Activated CD4-positive, alpha-beta T cell treated with anti-CD3 and anti-CD28 coated beads for 4 hours (primary cell): ENCODE data around the gene TNFAIP2.
"Not testable (repeated sequence)": the region's sequence is repeated elsewhere in the genome, so short reads cannot be mapped to it uniquely, and the experiment has no call there.

ENCODE experiments used
- DNase-seq, 2 donors: peaks; one replicate each; pipeline ENCODE4 v3.0.0-alpha.2; 2020

Gene TNFAIP2

DNA sequence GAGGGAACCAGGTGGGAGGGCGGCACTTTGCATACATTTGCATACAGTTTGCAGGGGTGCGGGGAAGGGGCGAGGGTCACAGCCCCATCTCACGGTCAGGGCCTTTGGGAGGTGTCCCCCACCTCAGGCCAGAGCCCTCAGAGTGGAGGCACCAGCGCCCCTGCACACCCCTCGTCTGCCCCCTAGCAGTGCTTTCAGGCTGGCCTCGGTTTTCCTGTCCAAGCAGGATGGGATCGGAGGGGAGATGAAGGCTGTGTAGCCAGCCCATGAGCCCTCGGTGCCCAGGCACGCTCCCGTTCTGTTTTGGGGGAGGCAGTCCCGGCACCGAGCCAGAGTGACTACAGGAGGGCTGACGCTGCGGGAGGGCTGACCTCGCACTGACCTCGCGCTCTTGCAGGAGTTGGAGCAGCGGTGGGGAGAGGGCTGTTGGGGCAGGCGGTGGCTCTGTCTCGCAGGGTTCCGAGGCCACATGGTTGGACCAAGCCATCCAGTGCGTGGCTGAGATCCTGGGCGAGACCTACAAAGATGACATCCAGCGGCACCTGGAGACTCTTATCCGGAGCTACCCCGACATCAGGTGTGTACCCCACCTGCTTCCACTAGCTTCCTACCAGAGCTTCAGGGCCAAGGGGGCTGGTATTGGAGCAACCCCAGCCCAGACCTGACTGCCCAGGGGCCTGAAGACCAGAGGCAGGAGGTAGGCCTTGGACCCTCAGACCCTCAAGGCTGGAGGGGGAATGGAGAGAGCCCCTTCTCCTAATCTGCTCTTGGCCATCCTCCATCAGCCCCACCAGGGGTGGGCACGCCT lies 15.1 kb upstream of the TNFAIP2 start:
- DNase-seq, result no peak

DNA sequence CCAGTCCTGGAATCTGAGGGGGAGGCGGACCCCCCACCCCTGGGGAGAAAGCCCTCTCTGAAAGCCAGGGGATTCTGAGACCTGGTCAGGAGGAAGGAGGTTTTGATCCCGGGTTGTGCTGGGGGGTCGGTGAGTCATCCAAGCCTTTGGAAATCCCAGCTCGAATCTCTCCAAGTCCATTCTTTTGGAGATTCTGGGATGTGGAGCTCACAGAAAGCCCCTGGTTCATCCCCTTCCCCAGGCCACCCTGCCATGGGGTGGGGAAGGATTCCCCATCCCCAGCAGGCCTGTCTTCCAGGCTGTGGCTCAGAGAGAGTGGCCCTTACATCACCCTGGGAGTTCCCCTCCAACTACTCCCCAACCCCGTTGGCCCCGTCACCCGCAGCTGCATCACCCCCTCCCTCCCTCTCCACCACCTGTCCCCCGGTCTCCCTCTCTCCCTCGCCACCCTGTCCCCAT lies 14.5 kb upstream of the TNFAIP2 start:
- peak in 1 of 2 donors; percentile 24 for DNase-seq

DNA sequence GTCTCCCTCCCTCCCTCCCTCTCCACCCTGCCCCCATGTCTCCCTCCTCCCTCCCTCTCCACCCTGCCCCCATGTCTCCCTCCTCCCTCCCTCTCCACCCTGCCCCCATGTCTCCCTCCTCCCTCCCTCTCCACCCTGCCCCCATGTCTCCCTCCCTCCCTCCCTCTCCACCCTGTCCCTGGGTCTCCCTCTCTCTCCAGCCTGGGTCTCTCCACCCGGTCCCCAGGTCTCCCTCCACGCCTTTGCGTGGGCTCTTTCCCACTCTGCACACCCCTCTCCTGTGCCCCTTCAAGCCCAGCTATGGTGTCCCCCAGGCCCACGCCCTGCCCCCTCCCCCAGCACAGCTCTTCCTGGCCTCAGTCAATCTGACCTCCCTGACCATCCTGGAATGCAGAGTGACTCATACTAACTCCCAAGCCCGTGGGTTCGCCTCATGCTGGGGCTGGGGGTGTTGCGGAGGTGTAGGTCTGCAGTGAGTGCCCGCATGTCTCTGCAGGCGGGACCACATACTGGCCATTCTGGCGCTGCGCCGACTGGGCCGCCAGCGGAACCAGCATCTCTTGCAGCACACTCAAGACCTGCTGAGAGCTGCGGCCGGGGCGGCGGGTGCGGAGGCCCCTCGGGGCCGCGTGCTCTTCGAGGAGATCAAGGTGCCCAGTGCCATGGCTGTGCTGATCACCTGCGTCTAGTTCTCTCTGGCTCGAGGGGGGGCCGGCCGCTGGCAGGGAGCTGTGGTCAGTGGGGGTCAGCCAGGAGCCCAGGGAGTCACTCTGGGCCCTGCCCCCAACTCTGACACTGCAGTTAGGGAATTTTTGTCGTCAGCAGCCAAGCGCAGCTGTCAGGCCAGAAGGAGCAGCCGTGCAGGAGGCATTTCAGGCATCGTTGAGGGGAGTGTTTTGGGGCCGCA lies 13.5 kb upstream of the TNFAIP2 start:
- DNase-seq, result no peak

DNA sequence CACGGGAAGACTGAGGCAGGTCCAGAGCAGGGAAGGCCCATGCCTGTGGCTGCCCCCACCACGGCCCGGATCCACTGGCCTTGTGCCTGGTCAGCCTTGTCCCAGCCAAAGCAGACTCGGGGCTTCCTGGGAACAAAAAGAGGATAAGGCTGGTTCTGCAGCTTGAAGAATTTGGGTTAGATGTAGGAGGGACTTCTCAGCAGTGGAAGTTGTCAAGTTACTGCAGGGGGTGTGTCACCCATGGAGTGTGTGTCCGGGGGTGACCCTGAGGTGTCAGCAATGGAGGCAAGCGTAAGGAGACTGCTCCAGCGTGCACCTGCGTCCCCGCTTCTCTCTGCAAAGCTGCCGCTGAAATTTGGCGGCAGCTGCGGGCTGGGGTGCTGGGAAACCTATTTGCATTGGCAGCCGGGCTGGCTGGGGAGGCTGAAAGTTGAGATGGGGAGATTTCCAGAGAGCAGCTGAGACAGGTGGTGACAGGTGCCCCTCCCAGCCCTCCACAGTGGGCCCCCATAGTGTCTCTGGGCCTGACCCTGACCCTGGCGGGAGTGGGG lies 12.5 kb upstream of the TNFAIP2 start:
- DNase-seq, result no peak

DNA sequence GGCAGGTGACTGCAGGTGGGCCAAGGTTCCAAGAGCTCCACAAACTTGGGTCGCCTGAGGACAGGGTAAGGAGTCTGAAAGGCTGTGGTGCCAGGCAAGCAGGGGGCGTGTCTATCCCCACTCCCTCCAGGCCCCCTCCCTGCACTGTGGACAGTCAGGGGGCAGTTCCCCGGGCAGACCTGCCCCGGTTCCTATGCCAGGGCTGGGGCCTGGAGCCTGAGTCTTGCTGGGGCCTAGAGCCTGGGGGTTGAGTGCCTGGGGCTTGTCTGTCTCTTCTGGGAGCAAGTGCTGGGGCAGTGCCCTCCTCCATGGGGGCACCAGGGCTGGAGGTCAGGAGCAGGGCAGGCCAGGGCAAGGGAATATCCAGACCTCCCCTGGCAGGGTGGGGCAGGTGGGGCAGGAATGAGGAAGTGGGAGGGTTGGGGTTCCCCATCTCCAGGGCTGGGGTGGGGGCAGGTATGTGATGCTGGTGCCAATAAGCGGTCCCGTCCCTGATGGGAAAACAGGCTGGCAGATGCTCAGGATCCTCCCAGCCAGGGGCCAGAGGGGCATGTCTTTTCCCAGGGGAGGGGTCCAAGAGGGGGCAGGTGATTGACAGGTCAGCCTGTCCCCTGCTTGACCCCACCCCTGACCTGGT lies 11.9 kb upstream of the TNFAIP2 start:
- DNase-seq, result no peak

DNA sequence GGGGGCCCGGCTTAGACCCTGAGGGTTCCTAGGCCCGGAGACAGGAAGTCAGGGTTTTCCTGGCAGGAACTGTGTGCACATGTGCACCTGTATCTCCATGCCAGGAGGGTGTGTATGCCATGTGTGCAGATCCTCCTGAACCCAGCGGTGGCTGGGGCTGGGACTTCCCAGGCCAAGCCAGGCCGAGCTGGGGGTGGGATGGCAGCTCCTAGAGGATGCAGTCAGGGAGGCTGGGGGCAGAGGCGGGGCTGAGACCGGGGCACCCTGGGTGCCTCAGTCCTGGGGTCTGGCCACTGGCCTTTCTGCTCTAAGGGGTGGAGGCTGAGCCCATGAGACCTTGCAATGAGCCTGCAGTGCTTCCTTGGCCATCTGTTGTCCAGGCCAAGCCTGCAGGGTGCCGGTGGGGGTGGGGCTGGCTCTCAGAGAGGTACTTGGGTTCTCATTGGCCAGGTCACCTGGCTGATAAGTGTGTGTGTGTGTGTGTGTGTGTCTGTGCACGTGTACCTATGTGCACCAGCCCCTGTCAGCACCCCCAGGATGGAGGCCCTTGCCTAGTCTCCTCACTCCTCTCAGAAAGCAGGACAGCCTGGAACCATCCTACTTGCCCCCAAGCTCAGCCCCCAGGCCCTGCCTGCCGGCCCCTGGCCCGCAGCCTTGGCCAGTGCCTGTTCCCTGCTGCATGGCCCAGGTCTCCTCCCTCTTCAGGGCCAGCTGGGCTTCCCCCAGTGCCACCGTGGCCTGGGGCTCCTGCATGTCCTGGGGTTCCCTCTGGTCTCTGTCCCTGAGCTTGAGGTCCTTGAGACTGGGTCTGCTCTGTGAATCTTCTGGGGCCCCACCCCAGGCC lies 10.6 kb upstream of the TNFAIP2 start:
- DNase-seq, result no peak

DNA sequence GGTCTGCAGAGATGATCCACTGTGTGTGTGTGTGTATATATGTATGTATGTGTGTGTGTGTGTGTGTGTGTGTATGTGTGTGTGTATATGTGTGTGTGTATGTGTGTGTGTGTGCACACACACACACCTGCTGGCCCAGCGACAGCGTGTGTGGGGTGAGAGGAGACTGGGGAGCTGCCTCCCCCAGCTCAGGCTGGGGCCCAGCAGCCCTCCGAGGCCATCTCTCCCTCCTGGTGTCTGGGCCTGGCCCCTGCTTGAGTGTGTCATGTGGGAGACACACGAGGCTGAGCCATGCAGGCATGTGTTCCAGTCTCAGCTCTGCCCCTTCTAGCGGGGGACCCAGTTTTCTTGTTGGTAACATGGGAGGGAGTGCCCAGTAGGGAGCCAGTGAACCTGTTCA lies 10.0 kb upstream of the TNFAIP2 start:
- DNase-seq, result no peak

DNA sequence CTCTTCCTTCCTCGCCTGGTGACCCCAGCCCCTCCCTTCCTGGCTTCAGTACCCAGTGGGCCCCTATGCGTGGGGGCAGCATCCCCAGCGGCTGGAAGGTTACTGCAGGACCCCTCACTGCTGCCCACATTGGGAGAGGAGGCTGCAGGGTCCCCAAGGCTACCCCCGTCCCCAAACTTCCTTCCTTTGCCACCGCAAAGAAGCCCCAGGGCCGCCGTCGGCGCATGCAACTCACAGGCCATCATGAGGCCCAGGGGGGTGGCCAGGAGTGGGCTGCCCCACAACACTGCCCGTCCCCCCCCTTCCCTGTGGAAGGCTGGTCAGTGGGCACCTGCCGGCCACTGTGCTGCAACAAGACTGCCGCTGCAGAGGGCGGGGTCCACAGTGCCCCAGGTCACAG lies 9.5 kb upstream of the TNFAIP2 start:
- no peak for DNase-seq

DNA sequence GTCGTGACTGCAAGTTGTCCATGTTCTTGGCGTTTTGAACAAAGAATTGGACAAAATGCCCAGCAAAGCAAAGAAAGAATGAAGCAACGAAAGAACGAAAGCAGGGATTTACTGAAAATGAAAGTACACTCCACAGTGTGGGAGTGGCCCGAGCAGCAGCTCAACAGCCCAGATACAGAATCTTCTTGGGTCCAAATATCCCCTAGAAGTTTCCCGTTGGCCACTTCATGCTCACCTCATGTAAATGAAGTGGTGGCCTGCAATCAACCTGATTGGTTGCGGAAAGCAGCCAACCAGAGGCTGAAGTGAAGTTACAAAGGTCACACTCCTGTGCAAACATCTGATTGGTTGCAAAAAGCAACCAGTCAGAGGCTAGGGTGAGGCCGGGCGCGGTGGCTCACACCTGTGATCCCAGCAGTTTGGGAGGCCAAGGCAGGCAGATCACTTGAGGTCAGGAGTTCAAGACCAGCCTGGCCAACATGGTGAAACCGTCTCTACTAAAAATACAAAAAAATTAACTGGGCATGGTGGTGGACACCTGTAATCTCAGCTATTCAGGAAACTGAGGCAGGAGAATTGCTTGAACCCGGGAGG lies 8.1 kb upstream of the TNFAIP2 start:
- DNase-seq, result not testable (repeated sequence)

DNA sequence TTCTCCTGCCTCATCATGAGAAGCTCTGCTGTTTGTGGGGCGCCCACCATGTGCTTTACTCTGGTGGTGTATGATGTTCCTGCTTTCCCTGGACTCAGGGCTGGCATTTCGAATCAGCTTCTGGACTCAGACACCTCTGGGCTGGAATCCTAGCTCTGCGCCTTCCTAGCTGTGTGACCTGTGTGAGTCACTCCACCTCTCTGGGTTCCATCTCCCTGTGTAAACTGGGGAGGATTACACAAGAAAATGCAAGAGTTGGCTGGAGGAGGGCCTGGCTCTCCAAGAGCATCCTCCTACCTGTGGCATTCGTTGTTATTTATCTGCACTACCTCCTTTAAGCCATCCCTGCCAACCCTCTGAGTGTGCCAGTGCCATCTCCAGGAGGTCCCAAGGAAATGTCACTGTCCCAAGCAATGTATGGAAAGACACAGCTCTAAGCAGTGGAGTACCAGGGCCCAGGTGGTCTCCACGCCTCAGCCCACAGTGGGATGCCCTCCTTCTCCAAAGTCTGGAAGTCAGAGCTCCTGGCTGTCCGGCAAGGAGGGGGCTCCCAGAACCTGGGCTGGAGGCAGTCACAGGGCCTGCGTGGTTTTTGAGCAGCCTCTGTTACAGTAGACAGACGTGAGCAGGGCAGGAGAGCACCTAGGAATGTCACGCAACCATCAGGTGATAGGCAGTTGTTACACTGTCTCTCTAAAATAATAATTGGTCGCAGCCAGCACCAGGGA lies 7.3 kb upstream of the TNFAIP2 start:
- DNase-seq, result no peak

DNA sequence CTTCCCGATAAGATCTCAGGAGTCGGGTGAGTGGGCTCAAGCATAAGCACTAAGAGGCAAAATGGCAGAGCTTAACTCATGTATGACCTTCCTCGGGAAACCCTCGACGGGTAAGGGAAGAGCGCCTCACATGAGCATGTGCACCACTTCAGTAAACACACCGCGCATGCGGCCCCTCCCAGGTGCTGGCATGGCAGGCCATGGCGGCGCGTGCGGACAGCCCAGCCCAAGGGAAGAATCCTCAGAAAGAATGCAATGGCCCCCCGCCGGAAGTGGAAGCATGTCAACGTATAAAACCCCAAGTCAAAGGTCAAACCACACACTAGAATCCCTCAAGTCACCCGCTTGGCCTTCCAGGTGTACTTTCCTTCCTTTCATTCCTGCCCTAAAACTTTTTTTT lies 6.6 kb upstream of the TNFAIP2 start:
- DNase-seq, result no peak

DNA sequence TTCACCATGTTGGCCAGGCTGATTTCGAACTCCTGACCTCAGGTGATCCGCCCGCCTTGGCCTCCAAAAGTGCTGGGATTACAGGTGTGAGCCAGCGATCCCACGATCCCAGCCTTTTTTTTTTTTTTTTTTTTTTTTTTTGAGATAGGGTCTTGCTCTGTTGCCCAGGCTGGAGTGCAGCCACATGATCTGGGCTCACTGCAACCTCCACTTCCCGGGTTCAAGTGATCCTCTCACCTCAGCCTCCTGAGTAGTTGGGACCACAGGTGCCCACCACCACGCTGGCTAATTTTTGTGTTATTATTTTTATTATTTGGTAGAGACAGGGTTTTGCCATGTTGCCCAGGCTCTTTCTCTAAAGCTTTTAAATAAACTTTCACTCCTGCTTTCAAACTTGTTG lies 5.8 kb upstream of the TNFAIP2 start:
- not testable (repeated sequence) for DNase-seq

DNA sequence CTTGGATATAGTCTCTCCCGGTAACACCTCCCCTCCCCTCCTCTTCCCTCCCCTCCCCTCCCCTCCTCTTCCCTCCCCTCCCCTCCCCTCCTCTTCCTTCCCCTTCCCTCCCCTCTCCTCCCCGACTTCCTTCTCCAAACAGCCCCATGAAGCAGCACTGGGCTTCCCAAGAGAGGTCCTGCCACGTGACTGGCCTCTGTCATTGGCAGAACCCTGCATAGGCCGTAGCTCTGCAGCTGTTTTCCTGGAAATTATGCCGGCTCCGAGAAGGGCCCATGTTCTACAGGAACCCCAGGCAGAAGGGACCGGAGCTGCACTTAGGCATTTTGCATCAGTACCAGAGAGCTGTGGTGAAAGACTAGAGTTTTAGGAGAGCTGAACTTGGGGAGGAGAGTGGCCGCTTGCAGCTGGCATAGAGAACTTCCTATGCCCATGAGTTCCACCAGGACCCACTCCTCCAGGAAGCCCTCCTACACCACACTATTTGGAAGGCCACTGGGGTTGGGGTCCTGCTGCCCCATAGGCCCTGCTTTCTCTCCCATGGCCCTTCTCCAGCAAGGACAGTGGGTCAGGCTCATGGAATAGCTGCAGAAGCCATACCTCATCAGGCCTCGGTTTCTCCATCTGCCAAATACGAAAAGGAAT lies 5.1 kb upstream of the TNFAIP2 start:
- no peak for DNase-seq

DNA sequence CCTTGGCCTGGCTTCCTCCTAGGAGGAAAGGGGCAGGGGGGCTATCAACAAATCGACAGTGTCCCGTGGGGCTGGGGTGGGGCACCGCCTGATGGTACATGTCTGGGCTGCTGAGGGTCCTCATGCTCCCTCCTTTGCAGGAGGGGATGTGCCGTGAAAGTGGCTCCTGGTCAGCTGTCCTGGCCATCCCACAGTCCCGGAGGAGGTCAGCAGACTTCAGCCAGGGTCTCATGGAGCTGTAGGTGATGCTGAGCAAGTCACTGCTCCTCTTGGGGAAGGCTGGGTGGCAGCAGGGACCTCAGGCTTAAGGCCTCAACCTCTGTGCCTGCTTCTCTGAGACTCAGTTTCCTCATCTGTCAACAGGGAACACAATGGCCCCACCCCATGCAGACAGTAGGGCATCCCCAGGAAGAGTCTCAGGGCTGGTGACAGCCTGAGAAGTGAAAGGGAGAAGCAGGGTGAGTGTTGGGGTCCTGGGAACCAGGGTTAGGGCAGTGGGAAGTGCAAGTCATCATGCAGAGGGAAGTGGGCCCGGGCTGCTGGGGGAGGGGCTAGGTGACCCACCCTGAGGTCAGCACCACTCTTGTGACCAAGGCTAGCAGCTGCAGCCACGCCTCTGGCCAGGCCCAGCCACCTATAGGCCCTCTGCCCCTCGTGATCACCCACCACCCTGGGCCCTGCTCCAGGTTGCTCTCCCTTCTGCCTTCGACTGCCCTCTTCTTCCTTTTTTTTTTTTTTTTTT lies 4.4 kb upstream of the TNFAIP2 start:
- no peak for DNase-seq

DNA sequence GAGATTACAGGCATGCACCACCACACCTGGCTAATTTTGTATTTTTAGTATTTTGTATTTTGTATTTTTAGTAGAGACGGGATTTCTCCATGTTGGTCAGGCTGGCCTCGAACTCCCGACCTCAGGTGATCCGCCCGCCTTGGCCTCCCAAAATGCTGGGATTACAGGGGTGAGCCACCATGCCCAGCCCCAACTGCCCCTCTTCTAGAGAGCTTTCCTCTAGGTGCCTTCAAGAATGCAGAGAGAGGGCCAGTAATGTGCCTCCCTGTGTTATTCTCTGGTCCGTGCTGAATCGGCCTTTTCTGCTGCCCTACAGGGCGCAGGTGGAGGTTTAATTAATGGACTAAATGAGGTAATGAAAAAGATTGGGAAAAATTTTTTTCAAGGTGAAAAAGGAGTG lies 3.7 kb upstream of the TNFAIP2 start:
- not testable (repeated sequence) for DNase-seq

DNA sequence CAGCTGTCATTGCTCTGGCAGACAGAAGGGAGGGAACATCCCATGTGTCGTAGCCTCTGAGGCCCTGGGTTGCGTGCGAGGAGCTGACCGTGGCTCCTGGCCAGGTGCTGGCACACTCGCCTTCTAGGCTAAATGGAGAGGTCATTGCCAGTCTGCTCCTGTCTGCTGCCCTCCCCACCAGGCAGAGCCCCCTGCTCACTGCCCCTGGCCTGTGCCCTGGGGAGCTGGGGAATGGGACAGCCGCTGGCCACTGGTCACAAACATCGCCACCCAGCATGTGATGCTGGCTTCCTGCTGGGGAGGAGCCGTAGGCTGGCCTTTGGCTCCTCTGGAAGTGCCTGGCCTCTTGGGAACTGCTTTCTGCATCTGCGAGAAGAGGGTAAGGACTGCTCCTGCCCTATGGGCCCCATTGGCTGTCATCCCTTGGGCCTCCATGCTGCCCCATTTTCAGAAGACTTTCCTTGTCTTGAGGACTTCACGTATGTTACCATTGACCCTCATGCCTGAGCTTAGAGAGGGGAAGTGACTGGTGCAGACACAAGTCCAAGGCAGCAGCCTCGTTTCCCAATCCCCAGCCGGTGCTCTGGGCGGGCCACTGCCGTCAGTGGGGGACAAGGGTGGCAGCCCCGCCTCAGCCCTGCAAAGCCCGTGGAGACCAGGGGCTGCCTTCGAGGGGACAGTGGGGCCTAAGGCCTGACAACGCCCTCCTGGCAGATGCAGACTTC lies 2.0 kb upstream of the TNFAIP2 start:
- no peak for DNase-seq

DNA sequence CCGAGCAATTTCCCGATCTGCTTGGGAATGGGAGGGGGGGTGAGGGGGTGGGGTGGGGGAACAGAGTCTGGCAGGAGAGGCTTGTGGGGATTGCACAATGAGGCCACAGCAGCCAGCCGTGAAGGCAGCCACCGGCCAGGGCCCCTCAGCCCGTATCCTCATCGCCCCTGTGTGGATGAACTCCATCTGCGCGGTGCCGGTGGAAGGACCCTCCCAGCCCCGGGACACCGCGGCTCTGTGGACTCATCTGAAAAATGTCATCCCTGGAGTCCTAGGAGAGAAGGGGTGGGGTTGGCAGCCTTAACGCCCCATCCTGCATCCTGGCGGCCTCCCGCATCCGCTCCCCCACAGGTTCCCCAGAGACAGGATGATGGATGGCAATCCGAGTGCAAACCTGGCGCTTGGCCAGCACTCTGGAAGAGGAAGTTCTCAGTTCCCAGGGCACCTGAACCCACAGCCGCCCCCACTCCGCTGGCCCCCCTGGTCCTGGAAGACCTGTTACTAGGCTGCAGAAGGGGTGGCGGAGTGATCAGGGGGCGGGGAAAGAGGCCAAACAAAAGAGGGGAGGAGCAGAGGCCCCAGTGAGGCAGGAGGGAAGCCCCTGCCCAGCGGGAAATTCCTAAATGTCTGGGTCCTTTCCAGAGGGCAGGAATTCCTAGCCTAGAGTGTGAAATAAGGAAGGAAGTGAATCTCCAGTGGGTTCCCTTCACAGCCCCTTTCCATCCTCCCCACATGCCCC lies 1.2 kb upstream of the TNFAIP2 start:
- DNase-seq, result no peak

DNA sequence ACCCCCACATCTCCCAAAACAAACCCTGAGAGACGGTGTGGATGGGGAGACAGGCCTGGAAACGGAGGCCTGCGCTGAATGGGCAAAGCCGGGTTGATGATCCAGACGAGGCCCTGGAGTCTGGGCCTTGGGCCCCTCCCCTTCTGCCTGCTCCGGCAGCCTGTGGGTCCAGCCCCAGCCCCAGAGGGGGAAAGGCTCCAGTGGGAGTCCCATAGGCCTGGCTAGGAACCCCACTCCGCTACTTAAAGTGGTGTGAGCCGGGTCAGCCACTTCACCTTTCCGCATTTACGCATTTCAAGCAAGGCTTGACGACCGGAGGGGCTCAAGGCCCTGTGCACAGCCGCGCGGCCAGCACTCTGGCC lies 695 bp upstream of the TNFAIP2 start:
- DNase-seq, result no peak
